CD4-positive, CD25-positive, alpha-beta regulatory T cell (primary cell): Measurements from ENCODE around the gene LHX6. TPM values are rescaled to one million over a fixed set of nuclear protein-coding genes. Genes with fewer than 3 reads are reported as not detected.

Experiments
- ATAC-seq, 2 donors: fragments of 150-1000 bp; cut with Tn5 transposase; one replicate each; pipeline ENCODE4 v1.10.0; 2021; ENCODE audit warnings: low read depth in 2 of 2, moderate number of reproducible peaks in 2 of 2, moderate library complexity in 1 of 2
- DNase-seq, 3 donors: peaks; one replicate each; pipeline versions ENCODE4 v3.0.0 to v3.0.0-alpha.2; 2012 to 2022; ENCODE audit warnings: mixed read lengths in 1 of 3
- H3K27ac ChIP-seq: one replicate; pipeline ENCODE4 v1.7.0; 2013; ENCODE audit warnings: mild to moderate bottlenecking, low read length; ENCODE audit not compliant: insufficient read depth, poor library complexity, severe bottlenecking
- H3K27me3 ChIP-seq: one replicate; pipeline ENCODE4 v1.7.0; 2013; ENCODE audit warnings: low read length; ENCODE audit not compliant: control insufficient read depth, insufficient read depth
- H3K36me3 ChIP-seq: one replicate; pipeline ENCODE4 v1.7.0; 2013; ENCODE audit warnings: mild to moderate bottlenecking, low read length, moderate library complexity; ENCODE audit not compliant: control insufficient read depth, insufficient read depth
- H3K4me1 ChIP-seq: 2 replicates; pipeline ENCODE4 v1.7.0; 2013; ENCODE audit warnings: mild to moderate bottlenecking, low read length; ENCODE audit not compliant: insufficient read depth, control insufficient read depth, poor library complexity, severe bottlenecking
- H3K4me3 ChIP-seq: one replicate; pipeline ENCODE4 v1.7.0; 2013; ENCODE audit warnings: low read depth, mild to moderate bottlenecking, low read length, moderate library complexity
- H3K9me3 ChIP-seq, 2 experiments: 1 replicate in 1 of 2; 2 replicates in 1 of 2; pipeline ENCODE4 v1.7.0; 2013; ENCODE audit warnings: low read length in 2 of 2, mild to moderate bottlenecking in 1 of 2, moderate library complexity in 1 of 2; ENCODE audit not compliant: control insufficient read depth in 2 of 2
- H3K27ac Mint-ChIP-seq, 3 donors: one replicate each; pipeline ENCODE4 v1.8.0; 2020 to 2022; ENCODE audit warnings: mild to moderate bottlenecking in 3 of 3, mixed read lengths in 3 of 3, moderate library complexity in 2 of 3
- H3K27me3 Mint-ChIP-seq: one replicate; pipeline ENCODE4 v1.8.0; 2022; ENCODE audit warnings: mild to moderate bottlenecking, mixed read lengths
- H3K36me3 Mint-ChIP-seq: one replicate; pipeline ENCODE4 v1.8.0; 2020; ENCODE audit warnings: mixed read lengths
- H3K4me1 Mint-ChIP-seq, 4 donors: one replicate each; pipeline ENCODE4 v1.8.0; 2020 to 2022; ENCODE audit warnings: mixed read lengths in 4 of 4, mild to moderate bottlenecking in 1 of 4
- H3K4me3 Mint-ChIP-seq, 4 donors: one replicate each; pipeline ENCODE4 v1.8.0; 2020 to 2022; ENCODE audit warnings: mild to moderate bottlenecking in 4 of 4, mixed read lengths in 4 of 4, moderate library complexity in 3 of 4
- H3K9me3 Mint-ChIP-seq, 7 donors: one replicate each; pipeline ENCODE4 v1.8.0; 2020 to 2022; ENCODE audit warnings: mixed read lengths in 7 of 7, mild to moderate bottlenecking in 3 of 7, moderate library complexity in 2 of 7
- polyA plus RNA-seq, 4 donors: library from polyadenylated mRNA; unstranded; fragments of 300-500 nt; fragmentation: Illumina TruSeq; gene quantifications; one replicate each; pipeline ENCODE4 v1.2.3, GENCODE V29; 2021
- total RNA-seq: library from RNA; stranded (reverse); gene quantifications from one replicate; pipeline ENCODE4 v1.2.3, GENCODE V29; 2022

LHX6 gene
- total and polyA plus RNA-seq, 5 donors from 2014 or later, result not detected

DNA sequence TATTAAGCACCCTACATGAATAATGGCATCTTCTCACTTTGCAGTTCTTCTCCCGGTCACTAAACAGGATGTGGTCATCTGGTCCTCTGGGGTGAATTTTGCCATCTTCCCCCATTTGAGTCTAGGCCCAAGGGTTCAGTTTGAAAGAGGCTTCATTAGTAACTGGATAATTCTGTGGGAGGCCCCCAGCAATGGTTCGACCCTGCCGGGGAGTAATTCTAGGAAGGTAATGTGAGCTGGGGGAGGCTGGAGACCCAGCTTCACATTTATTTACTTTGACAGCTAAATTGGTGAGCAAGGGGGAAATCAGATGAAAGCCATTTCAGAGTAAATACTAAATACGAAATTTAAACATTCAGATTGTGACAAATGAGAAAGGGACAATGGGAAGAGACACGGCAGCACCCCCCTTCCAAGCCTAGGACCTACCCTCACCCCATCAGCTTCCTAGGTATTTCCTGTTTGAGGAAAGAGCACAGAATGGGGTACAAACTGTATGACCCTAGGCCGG lies 4.1 kb upstream of the LHX6 start:
- Mint-ChIP-seq H3K9me3 (no peaks in the 10 kb centered on the region), H3K4me3 (no peak overlapping the region), H3K27ac (no peak overlapping the region), H3K27me3 (peaks cover 7% of the 10 kb centered on the region), H3K4me1 (no peaks in the 10 kb centered on the region), H3K36me3 (no peaks in the 10 kb centered on the region)
- H3K4me1 ChIP-seq, result peaks cover 3% of the 10 kb centered on the region
- H3K4me3 ChIP-seq, result no peak overlapping the region
- H3K27ac ChIP-seq, result no peak overlapping the region
- H3K9me3 ChIP-seq, result no peaks in the 10 kb centered on the region
- no peak for ATAC-seq
- H3K27me3 ChIP-seq, result peaks cover 29% of the 10 kb centered on the region
- no peak for DNase-seq
- H3K36me3 ChIP-seq, result no peaks in the 10 kb centered on the region

DNA sequence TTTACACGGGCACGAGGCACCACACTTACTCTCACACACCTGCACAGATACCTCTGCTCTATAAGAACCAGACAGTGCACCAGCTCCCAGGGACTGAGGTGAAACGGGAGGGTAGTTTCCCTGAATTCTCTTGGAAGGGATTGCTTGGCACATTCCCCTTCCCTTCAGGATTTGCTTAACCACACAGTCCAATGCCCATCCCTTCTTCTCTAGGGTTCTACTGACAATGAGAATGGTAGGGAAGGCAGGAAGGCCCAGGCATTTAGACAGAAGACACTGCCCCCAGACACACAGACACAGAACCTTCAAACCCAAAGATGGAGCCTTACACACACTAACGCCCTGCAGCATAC lies 704 bp upstream of the LHX6 start:
- no peaks in the 10 kb centered on the region for H3K9me3 ChIP-seq
- Mint-ChIP-seq H3K27ac (no peak overlapping the region), H3K36me3 (peaks cover 3% of the 10 kb centered on the region), H3K4me1 (peaks cover 0 to 14% (median under 1%) of the 10 kb centered on the region in 4 donors), H3K4me3 (no peak overlapping the region), H3K27me3 (peaks cover 23% of the 10 kb centered on the region), H3K9me3 (peaks cover 0 to 2% (median 0%) of the 10 kb centered on the region in 7 donors)
- no peak overlapping the region for H3K27ac ChIP-seq
- ATAC-seq (no peak), DNase-seq (no peak)
- peaks cover 3% of the 10 kb centered on the region for H3K4me1 ChIP-seq
- no peaks in the 10 kb centered on the region for H3K36me3 ChIP-seq
- H3K4me3 ChIP-seq, result no peak overlapping the region
- H3K27me3 ChIP-seq, result peaks cover 29% of the 10 kb centered on the region

DNA sequence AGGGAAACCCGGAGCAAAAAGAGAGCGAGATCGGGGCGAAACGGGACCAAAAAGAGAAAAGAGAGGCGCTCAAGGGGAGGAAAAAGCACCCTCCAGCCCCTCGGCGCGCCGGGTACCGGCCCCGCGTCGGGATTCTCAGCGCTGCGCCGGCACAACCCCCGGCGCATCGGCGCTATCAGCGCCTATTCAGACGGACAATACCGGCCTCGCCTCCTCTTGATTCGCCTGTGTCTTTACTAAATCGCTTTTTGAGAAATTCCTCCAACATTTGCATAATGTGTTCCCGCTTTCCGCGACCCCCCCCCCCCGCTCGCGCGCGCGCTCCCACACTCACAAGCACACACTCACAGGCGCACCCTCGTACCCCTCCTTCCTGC lies 578 bp downstream of the LHX6 start:
- Mint-ChIP-seq H3K4me1 (peaks cover 0 to 17% (median under 1%) of the 10 kb centered on the region in 4 donors), H3K9me3 (peaks cover 0 to 5% (median 0%) of the 10 kb centered on the region in 7 donors), H3K36me3 (peaks cover 7% of the 10 kb centered on the region), H3K27ac (no peak overlapping the region), H3K4me3 (peak overlapping the region in 2 of 4 donors; percentile 46 to 65), H3K27me3 (peaks cover 28% of the 10 kb centered on the region)
- no peak for DNase-seq
- Histone ChIP-seq H3K9me3 (no peaks in the 10 kb centered on the region), H3K36me3 (no peaks in the 10 kb centered on the region), H3K4me1 (peaks cover 3% of the 10 kb centered on the region), H3K4me3 (no peak overlapping the region), H3K27me3 (peaks cover 29% of the 10 kb centered on the region), H3K27ac (no peak overlapping the region)
- no peak for ATAC-seq

DNA sequence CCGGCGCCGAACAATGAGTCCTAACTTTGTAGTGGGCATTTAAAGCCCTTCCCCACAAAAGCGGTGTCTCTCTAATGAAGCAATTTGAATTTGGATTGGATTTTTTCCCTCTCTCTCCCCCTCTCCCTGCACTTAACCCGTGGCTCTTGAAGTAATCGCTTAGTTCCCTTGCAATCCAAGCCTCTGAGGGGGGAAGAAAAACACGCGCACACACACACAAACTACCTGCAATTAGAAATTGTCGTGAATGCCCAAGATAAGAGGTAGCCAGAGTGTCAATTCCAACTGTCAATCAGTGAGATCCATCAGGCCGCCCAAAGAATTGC lies 1.2 kb downstream of the LHX6 start:
- Mint-ChIP-seq H3K4me1 (peaks cover 0 to 22% (median under 1%) of the 10 kb centered on the region in 4 donors), H3K27me3 (peaks cover 34% of the 10 kb centered on the region), H3K36me3 (peaks cover 7% of the 10 kb centered on the region), H3K27ac (no peak overlapping the region), H3K9me3 (peaks cover 0 to 5% (median 0%) of the 10 kb centered on the region in 7 donors), H3K4me3 (peak overlapping the region in 2 of 4 donors; percentile 36 to 51)
- ATAC-seq (no peak), DNase-seq (no peak)
- Histone ChIP-seq H3K27me3 (peaks cover 33% of the 10 kb centered on the region), H3K36me3 (no peaks in the 10 kb centered on the region), H3K4me3 (no peak overlapping the region), H3K27ac (no peak overlapping the region), H3K9me3 (no peaks in the 10 kb centered on the region), H3K4me1 (peaks cover 3% of the 10 kb centered on the region)

DNA sequence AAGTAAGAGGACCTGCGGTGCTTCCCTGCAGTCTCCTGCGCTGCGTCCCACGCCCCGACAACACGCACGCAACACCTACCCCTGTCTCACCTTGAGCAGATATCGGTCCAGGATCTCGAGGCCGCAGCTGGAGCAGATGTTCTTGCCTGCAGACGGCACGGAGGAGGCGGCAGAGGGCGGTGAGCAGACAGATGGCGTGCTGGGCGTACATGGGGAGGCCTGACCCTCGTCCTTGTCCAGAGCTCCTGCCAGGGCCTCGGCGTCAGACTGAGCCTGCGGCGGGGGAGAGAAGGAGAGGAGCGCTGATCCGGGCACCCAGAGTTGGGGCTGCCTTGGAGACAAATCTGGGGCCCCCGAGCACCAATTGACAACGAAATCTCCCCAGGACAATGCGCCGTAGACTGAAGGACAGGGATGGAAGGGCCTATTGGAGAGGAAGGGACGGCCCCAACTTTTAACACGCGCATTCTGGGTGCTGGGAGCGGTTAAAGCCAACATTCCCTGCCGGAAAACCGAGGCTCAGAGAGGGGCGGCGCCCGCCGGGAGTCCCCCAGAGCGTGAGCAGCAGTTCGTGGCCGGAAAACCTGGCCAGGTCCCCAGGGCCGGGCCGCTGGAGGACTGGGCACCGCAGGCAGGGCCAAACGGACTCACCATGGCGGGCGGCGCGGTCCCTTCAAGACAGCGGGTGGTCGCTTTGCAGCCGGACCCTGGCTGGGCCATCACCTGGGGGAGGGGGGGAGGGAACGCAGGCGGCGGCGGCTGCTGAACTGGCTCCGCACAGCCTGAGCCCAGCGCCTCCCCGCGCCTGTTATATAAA lies 1.8 kb downstream of the LHX6 start:
- H3K4me3 ChIP-seq, result no peak overlapping the region
- no peaks in the 10 kb centered on the region for H3K36me3 ChIP-seq
- ATAC-seq (no peak), DNase-seq (no peak)
- H3K4me1 Mint-ChIP-seq, result peaks cover 0 to 25% (median under 1%) of the 10 kb centered on the region in 4 donors
- H3K27ac Mint-ChIP-seq, result no peak overlapping the region
- no peak overlapping the region for H3K27ac ChIP-seq
- H3K4me3 Mint-ChIP-seq, result peak overlapping the region in 2 of 4 donors; percentile 41 to 51
- H3K9me3 ChIP-seq, result no peaks in the 10 kb centered on the region
- H3K9me3 Mint-ChIP-seq, result peaks cover 0 to 5% (median 0%) of the 10 kb centered on the region in 7 donors
- H3K27me3 ChIP-seq, result peaks cover 33% of the 10 kb centered on the region
- peaks cover 40% of the 10 kb centered on the region for H3K27me3 Mint-ChIP-seq
- H3K4me1 ChIP-seq, result peaks cover 3% of the 10 kb centered on the region
- peaks cover 7% of the 10 kb centered on the region for H3K36me3 Mint-ChIP-seq

DNA sequence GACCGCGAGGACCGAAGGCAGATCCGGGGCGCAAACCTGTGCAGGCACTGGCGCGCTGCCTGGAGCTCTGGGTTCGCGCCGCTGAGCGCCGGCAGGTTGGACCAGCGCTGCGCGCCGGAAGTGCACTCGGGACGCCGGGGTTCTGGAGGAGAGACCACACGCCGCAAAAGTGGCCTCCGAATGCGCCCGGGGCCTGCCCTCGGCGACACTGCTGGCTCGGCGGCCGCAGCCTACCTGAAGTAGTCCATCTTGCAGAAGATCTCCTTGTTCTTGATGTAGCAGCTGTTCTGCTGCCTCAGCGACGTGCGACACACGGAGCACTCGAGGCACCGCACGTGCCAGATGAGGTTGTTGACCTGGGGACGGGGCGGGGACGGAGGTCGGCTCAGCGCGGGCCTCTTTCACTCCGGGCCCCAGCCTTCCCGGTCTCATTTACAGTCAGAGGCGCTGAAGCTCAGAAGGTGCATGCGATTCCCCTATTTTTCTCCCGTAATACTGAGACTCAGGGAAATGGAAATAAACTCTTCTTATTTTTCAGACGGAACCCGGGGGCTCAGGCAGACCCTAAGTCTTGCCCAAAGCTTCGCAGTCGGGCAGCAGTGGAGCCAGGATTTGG lies 2.5 kb downstream of the LHX6 start:
- Mint-ChIP-seq H3K27me3 (peaks cover 47% of the 10 kb centered on the region), H3K36me3 (peaks cover 7% of the 10 kb centered on the region), H3K27ac (no peak overlapping the region), H3K9me3 (peaks cover 0 to 5% (median 0%) of the 10 kb centered on the region in 7 donors), H3K4me1 (peaks cover 0 to 25% (median under 1%) of the 10 kb centered on the region in 4 donors), H3K4me3 (peak overlapping the region in 2 of 4 donors; percentile 41 to 44)
- Histone ChIP-seq H3K4me1 (peaks cover 5% of the 10 kb centered on the region), H3K27ac (no peak overlapping the region), H3K36me3 (no peaks in the 10 kb centered on the region), H3K9me3 (no peaks in the 10 kb centered on the region), H3K27me3 (peaks cover 26% of the 10 kb centered on the region), H3K4me3 (no peak overlapping the region)
- DNase-seq (no peak), ATAC-seq (no peak)

DNA sequence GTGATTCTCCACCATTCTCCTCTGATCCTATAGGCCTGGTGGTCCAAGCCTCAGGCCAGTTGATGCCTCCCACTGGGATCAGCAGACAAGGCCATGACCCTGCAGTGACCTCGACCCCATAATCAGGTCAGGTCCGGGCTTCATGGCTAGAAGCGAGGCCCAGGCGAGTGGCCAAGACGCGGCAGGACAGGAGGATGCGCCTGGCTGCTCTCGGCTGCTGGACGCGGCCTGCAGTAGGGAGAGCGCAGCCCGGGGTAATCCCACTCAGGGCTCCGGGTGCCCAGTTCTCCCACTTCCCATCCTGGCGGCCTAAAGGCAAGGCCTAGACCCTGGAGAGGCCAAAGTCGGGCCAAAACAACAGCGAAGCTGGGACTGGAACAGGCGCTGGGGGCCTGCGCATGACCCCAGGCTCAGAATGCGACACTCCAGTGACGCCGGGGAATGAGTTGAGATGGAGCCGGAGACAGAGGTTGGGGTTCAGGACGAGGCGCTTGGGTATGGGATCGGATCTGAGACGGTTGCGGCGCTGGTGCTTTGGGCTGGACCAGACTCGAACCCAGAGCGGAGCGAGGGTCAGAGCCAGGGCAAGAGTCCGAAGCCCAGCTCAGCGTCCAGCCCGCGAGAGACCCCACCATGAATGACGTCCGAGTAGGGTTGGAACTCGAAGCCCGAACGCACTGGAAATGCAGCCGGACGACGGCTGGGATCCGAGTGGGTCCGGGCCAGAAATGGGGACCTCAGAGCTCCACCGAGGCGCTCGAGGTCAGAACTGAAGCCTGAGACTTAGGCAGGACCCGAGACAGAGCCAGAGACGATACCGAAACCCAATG lies 3.2 kb downstream of the LHX6 start:
- H3K36me3 Mint-ChIP-seq, result peaks cover 7% of the 10 kb centered on the region
- peaks cover 0 to 28% (median 2%) of the 10 kb centered on the region in 4 donors for H3K4me1 Mint-ChIP-seq
- H3K27ac Mint-ChIP-seq, result no peak overlapping the region
- peaks cover 7% of the 10 kb centered on the region for H3K4me1 ChIP-seq
- peaks cover 0 to 5% (median 0%) of the 10 kb centered on the region in 7 donors for H3K9me3 Mint-ChIP-seq
- H3K27me3 Mint-ChIP-seq, result peaks cover 52% of the 10 kb centered on the region
- no peak overlapping the region for H3K27ac ChIP-seq
- H3K4me3 ChIP-seq, result no peak overlapping the region
- ATAC-seq (no peak), DNase-seq (no peak)
- peaks cover 23% of the 10 kb centered on the region for H3K27me3 ChIP-seq
- H3K9me3 ChIP-seq, result no peaks in the 10 kb centered on the region
- H3K36me3 ChIP-seq, result no peaks in the 10 kb centered on the region
- H3K4me3 Mint-ChIP-seq, result no peak overlapping the region
